ENCODE data around the gene CTBP1. TPM values are rescaled to one million over a fixed set of nuclear protein-coding genes. Genes with fewer than 3 reads are reported as not detected.

The CTBP1 gene
- total and polyA plus RNA-seq, 2 experiments from 2014 or later: 74.0 to 192 TPM

GRCh38 chr4:1229117-1229849 lies 19.6 kb downstream of the CTBP1 start:
- H3K4me1 ChIP-seq (ENCODE audit: insufficient read depth): no peaks in the 10 kb centered on the region
- no peak overlapping the region for H3K4me2 ChIP-seq
- no peak overlapping the region for H3K4me3 ChIP-seq
- peaks cover 5% of the 10 kb centered on the region; the same call in 1 of the 2 replicates for H3K79me2 ChIP-seq (replicated peaks; ENCODE audit: insufficient read depth)
- Mint-ChIP-seq H3K9me3 (no peaks in the 10 kb centered on the region), H3K27me3 (ENCODE audit: insufficient read depth, low read depth, poor library complexity) (peaks cover 7% of the 10 kb centered on the region), H3K36me3 (ENCODE audit: low read depth) (peaks cover 79% of the 10 kb centered on the region), H3K4me3 (no peak overlapping the region), H3K27ac (no peak overlapping the region), H3K4me1 (no peaks in the 10 kb centered on the region)
- no peaks in the 10 kb centered on the region for H3K9me2 ChIP-seq (ENCODE audit: insufficient read depth)
- H2AFZ ChIP-seq: no peak overlapping the region
- H3K27ac ChIP-seq (ENCODE audit: low read depth): no peak overlapping the region
- TF ChIP-seq, protein P1, sequence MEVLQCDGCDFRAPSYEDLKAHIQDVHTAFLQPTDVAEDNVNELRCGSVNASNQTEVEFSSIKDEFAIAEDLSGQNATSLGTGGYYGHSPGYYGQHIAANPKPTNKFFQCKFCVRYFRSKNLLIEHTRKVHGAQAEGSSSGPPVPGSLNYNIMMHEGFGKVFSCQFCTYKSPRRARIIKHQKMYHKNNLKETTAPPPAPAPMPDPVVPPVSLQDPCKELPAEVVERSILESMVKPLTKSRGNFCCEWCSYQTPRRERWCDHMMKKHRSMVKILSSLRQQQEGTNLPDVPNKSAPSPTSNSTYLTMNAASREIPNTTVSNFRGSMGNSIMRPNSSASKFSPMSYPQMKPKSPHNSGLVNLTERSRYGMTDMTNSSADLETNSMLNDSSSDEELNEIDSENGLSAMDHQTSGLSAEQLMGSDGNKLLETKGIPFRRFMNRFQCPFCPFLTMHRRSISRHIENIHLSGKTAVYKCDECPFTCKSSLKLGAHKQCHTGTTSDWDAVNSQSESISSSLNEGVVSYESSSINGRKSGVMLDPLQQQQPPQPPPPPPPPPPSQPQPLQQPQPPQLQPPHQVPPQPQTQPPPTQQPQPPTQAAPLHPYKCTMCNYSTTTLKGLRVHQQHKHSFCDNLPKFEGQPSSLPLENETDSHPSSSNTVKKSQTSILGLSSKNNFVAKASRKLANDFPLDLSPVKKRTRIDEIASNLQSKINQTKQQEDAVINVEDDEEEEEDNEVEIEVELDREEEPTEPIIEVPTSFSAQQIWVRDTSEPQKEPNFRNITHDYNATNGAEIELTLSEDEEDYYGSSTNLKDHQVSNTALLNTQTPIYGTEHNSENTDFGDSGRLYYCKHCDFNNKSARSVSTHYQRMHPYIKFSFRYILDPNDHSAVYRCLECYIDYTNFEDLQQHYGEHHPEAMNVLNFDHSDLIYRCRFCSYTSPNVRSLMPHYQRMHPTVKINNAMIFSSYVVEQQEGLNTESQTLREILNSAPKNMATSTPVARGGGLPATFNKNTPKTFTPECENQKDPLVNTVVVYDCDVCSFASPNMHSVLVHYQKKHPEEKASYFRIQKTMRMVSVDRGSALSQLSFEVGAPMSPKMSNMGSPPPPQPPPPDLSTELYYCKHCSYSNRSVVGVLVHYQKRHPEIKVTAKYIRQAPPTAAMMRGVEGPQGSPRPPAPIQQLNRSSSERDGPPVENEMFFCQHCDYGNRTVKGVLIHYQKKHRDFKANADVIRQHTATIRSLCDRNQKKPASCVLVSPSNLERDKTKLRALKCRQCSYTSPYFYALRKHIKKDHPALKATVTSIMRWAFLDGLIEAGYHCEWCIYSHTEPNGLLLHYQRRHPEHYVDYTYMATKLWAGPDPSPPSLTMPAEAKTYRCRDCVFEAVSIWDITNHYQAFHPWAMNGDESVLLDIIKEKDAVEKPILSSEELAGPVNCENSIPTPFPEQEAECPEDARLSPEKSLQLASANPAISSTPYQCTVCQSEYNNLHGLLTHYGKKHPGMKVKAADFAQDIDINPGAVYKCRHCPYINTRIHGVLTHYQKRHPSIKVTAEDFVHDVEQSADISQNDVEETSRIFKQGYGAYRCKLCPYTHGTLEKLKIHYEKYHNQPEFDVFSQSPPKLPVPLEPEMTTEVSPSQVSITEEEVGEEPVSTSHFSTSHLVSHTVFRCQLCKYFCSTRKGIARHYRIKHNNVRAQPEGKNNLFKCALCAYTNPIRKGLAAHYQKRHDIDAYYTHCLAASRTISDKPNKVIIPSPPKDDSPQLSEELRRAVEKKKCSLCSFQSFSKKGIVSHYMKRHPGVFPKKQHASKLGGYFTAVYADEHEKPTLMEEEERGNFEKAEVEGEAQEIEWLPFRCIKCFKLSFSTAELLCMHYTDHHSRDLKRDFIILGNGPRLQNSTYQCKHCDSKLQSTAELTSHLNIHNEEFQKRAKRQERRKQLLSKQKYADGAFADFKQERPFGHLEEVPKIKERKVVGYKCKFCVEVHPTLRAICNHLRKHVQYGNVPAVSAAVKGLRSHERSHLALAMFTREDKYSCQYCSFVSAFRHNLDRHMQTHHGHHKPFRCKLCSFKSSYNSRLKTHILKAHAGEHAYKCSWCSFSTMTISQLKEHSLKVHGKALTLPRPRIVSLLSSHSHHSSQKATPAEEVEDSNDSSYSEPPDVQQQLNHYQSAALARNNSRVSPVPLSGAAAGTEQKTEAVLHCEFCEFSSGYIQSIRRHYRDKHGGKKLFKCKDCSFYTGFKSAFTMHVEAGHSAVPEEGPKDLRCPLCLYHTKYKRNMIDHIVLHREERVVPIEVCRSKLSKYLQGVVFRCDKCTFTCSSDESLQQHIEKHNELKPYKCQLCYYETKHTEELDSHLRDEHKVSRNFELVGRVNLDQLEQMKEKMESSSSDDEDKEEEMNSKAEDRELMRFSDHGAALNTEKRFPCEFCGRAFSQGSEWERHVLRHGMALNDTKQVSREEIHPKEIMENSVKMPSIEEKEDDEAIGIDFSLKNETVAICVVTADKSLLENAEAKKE (CRISPR knock-in tag; IDR thresholded peaks at IDR 0.05): no peak
- TF ChIP-seq ZNF331 (CRISPR knock-in tag; IDR thresholded peaks at IDR 0.05; ENCODE audit: low read depth) (no peak), POLR2AphosphoS5 (IDR thresholded peaks at IDR 0.05; ENCODE audit: low read depth) (no peak), JUNB (IDR thresholded peaks at IDR 0.05; ENCODE audit: unreplicated experiment) (no peak), EZH2 (IDR thresholded peaks at IDR 0.05; ENCODE audit: low read depth, unreplicated experiment) (no peak), STAT1 (IDR thresholded peaks at IDR 0.05; ENCODE audit: unreplicated experiment) (no peak), CTCF (conservative IDR thresholded peaks at IDR 0.05; ENCODE audit: low read depth in 2 of 2) (no peak), ZNF114 (CRISPR knock-in tag; IDR thresholded peaks at IDR 0.05) (no peak), CREB1 (CRISPR knock-in tag; IDR thresholded peaks at IDR 0.05; ENCODE audit: low read depth) (no peak)
- TF ChIP-seq, protein P2, sequence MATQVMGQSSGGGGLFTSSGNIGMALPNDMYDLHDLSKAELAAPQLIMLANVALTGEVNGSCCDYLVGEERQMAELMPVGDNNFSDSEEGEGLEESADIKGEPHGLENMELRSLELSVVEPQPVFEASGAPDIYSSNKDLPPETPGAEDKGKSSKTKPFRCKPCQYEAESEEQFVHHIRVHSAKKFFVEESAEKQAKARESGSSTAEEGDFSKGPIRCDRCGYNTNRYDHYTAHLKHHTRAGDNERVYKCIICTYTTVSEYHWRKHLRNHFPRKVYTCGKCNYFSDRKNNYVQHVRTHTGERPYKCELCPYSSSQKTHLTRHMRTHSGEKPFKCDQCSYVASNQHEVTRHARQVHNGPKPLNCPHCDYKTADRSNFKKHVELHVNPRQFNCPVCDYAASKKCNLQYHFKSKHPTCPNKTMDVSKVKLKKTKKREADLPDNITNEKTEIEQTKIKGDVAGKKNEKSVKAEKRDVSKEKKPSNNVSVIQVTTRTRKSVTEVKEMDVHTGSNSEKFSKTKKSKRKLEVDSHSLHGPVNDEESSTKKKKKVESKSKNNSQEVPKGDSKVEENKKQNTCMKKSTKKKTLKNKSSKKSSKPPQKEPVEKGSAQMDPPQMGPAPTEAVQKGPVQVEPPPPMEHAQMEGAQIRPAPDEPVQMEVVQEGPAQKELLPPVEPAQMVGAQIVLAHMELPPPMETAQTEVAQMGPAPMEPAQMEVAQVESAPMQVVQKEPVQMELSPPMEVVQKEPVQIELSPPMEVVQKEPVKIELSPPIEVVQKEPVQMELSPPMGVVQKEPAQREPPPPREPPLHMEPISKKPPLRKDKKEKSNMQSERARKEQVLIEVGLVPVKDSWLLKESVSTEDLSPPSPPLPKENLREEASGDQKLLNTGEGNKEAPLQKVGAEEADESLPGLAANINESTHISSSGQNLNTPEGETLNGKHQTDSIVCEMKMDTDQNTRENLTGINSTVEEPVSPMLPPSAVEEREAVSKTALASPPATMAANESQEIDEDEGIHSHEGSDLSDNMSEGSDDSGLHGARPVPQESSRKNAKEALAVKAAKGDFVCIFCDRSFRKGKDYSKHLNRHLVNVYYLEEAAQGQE (IDR thresholded peaks at IDR 0.05; ENCODE audit: unreplicated experiment): no peak
- TF ChIP-seq, protein P3, sequence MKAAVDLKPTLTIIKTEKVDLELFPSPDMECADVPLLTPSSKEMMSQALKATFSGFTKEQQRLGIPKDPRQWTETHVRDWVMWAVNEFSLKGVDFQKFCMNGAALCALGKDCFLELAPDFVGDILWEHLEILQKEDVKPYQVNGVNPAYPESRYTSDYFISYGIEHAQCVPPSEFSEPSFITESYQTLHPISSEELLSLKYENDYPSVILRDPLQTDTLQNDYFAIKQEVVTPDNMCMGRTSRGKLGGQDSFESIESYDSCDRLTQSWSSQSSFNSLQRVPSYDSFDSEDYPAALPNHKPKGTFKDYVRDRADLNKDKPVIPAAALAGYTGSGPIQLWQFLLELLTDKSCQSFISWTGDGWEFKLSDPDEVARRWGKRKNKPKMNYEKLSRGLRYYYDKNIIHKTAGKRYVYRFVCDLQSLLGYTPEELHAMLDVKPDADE (IDR thresholded peaks at IDR 0.05): no peak
- no peak for DNase-seq (ENCODE audit: low spot score)
- peaks cover 6% of the 10 kb centered on the region; the same call in 1 of the 2 replicates for H4K20me1 ChIP-seq (replicated peaks; ENCODE audit: insufficient read depth)
- H3F3A ChIP-seq (replicated peaks; ENCODE audit: low read depth): 0 out of 2 replicates have a peak, but pooled peaks cover 3% of the 10 kb centered on the region
- H3K36me3 ChIP-seq (ENCODE audit: insufficient read depth): peaks cover 11% of the 10 kb centered on the region
- no peaks in the 10 kb centered on the region for H3K27me3 ChIP-seq (ENCODE audit: insufficient read depth)
- no peak for ATAC-seq

All from GM23338 (cell line).